GM13977 (cell line): ENCODE measurements around the gene TTC39C.

Experiments used
- DNase-seq: peaks from one replicate; pipeline ENCODE4 v3.0.0; 2012; ENCODE audit warnings: low spot score
- in situ Hi-C: fragments of 300-500 bp; cut with MboI; formaldehyde crosslinking; loops from one replicate; pipeline ENCODE4 v1.12.0; 2022; ENCODE audit warnings: low sequenced_read_pairs, low pct_unique_long_range_greater_than_20kb, mixed read lengths, inconsistent platforms; ENCODE audit not compliant: unreplicated experiment
- TF ChIP-seq, protein P1 (sequence below): IDR thresholded peaks from 2 replicates; pipeline ENCODE4 v1.5.1; 2012; ENCODE audit warnings: mild to moderate bottlenecking, control low read depth; ENCODE audit not compliant: insufficient read depth; ENCODE audit errors: extremely low read depth, missing control alignments

TTC39C gene

DNA sequence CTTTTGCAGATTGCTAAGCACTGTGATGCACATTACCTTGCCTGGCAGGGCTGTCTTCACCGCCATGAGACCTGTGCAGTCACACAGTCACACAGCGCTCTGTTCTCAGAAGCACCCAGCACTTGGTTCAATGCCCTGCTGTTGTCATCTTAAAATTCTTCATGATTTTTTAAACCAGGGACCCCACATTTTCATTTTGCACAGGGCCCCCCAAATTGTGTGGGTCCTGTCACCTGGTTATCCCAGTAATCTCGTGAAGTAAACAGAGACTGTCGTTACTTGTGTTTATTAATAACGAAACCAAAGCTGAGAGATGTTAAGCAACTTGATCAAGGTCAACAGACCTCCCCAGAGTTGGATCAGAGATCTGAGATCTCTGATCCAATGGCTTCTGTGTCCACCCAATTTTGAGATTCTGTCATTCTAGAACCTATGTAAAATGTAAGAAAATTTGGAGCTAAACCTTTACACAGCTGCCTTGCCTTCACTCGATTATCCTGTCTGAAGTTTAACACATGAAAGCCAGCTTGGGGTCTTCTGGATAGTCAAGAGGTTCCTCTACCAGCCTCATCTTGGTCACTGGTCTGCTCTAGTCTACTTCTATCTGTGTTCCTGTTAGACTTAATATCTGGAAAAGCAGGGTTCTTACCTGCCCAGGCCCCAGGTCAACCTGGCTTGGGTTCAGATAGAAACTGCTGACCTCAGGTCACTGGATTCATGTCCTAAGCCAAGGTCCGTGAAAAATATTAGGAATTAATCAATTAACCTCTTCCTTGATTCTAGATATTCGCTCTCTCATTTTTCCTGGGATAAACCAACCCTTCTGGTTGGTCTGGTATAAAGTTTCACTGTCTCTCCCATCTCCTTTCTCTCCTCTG lies 13.7 kb upstream of the TTC39C start:
- TF ChIP-seq, protein P1, sequence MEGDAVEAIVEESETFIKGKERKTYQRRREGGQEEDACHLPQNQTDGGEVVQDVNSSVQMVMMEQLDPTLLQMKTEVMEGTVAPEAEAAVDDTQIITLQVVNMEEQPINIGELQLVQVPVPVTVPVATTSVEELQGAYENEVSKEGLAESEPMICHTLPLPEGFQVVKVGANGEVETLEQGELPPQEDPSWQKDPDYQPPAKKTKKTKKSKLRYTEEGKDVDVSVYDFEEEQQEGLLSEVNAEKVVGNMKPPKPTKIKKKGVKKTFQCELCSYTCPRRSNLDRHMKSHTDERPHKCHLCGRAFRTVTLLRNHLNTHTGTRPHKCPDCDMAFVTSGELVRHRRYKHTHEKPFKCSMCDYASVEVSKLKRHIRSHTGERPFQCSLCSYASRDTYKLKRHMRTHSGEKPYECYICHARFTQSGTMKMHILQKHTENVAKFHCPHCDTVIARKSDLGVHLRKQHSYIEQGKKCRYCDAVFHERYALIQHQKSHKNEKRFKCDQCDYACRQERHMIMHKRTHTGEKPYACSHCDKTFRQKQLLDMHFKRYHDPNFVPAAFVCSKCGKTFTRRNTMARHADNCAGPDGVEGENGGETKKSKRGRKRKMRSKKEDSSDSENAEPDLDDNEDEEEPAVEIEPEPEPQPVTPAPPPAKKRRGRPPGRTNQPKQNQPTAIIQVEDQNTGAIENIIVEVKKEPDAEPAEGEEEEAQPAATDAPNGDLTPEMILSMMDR = no peak
- in situ Hi-C loops = no loop called here
- no peak for DNase-seq

DNA sequence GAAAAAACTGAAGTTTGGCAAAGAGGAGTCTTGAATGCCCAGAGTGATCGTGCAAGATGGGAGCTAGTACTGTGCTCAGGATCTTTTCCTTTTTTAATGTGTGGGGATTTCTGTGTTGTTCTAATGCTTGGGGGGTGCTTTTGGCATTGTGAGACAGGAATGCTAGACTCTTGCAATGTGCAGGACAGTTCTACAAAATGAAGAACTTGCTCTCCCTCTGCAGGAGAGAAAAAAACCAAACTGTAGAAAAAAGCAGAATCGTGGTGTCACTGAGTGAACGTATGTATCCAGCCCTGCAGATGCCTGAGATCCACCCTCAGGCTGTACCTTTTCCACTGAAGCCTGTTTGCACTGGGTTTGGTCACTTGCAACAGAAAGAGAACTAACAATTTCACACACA lies 12.1 kb upstream of the TTC39C start:
- no peak for DNase-seq
- in situ Hi-C loops = no loop called here
- TF ChIP-seq, protein P1 = peak; percentile 30

GRCh38 chr18:24003288-24003687 lies 11.3 kb upstream of the TTC39C start:
- DNase-seq = no peak
- in situ Hi-C loops = no loop called here
- TF ChIP-seq, protein P1 = no peak

DNA sequence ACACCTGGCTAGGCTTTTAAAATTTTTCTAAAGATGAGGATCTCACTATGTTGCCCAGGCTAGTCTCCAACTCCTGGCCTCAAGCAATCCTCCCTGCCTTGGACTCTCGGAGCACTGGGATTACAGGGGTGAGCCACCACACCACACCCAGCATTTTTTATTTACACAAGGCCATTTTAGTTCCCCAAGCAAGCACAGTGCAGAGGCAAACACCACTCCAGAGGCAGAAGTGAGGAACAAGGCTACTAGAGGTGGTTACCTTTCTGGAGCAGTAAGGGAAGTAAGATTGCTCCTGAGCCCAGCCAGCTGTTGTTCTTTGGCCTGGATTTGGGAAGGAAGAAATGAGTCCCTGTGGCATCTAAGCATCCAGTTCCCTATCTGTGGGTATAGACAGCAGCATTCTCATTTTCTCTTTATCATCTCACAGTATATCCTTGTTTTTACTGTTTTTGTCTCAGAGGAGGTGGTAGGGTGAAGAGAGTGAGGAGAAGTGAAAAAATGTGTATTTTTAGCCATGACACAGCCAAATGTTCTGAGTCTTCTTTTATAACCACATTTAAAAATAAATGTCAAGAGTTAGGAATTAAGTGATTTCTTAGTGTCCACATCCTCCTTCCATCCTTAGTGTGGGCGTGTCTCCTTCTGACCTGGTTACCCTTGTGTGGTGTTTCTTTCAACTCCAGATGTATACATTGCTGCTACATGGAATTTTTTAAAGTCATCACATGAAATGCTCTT lies 10.5 kb upstream of the TTC39C start:
- DNase-seq = no peak
- TF ChIP-seq, protein P1 = no peak
- in situ Hi-C loops = no loop called here

GRCh38 chr18:24006712-24007313 lies 7.7 kb upstream of the TTC39C start:
- in situ Hi-C loops = no loop called here
- TF ChIP-seq, protein P1 = no peak
- no peak for DNase-seq

DNA sequence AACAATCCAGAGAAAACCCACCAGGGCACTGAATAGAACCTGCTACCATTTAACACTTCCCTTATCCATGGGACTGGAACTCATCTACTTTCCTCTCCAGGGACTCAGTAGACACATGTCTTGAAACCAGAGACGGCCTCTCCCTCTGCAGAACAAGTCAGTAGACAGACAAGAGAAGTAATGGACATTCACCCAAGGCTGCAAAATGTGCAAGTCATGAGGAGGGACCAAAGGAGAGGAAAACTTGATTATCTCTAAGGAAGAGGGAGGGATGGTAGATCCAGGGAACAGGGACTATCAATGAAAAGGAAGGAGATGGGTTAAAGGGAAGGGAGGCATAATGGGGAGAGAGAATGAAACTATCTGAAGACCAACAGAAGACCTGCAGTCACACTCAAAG lies 5.3 kb upstream of the TTC39C start:
- TF ChIP-seq, protein P1 = no peak
- in situ Hi-C loops = no loop called here
- no peak for DNase-seq
